GM10248 (cell line): ENCODE data around the gene PPM1G.

Experiments used
- CTCF ChIA-PET: fragments of 300-600 bp; sonication (Branson Sonifier 250); formaldehyde crosslinking; extraction: SDS; loops from one replicate; lab custom pipeline; 2021; ENCODE audit warnings: antibody characterized with exemption; lab: Yijun Ruan, JAX
- POLR2A ChIA-PET: fragments of 350-650 bp; sonication (Branson Sonifier 250); formaldehyde crosslinking; extraction: SDS; loops from one replicate; lab custom pipeline; 2020; ENCODE audit warnings: antibody characterized with exemption; lab: Yijun Ruan, JAX
- DNase-seq: peaks from one replicate; pipeline ENCODE4 v3.0.0; 2012; ENCODE audit errors: extremely low spot score
- CTCF ChIP-seq: IDR thresholded peaks from 2 replicates; pipeline ENCODE4 v1.5.1; 2012; ENCODE audit warnings: mild to moderate bottlenecking, low read depth; ENCODE audit errors: extremely low read depth, missing control alignments, control extremely low read depth

The PPM1G gene

GRCh38 chr2:27398962-27399361, 10.4 kb downstream of the PPM1G start:
- POLR2A ChIA-PET = no interaction called here
- TF ChIP-seq CTCF = no peak
- CTCF ChIA-PET = interaction anchor here (1.0 to 1.3 kb wide), 3 partner anchors 11 to 22 kb away, joined by 3 read pairs; partner anchors contain the start of genes PPM1G and ZNF513
- DNase-seq = no peak

DNA sequence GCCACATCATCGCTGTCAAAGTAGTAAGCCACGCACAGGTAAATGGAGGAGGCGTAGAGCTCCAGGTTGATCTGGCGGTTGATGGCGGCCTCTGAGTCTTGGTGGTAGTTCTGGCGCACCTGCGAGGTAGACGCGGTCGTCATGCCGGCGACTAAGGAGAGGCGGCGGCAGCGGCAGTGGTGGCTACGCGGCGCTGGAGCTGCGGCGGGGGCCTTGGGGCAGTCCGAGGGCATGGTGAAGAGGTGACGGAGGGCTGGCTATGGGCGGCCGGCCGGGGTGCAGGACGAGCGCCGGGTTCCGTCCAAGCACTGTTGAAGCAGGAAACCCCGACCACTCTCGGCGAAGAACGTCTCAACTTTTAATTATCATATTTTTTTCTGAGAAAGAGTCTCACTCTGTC, 16.2 kb downstream of the PPM1G start:
- DNase-seq = no peak
- CTCF ChIA-PET = interaction anchor here (1.3 kb wide), 1 partner anchor 38 kb away, joined by 3 read pairs; no protein-coding TSS in a partner anchor
- TF ChIP-seq CTCF = no peak
- POLR2A ChIA-PET = no interaction called here

DNA sequence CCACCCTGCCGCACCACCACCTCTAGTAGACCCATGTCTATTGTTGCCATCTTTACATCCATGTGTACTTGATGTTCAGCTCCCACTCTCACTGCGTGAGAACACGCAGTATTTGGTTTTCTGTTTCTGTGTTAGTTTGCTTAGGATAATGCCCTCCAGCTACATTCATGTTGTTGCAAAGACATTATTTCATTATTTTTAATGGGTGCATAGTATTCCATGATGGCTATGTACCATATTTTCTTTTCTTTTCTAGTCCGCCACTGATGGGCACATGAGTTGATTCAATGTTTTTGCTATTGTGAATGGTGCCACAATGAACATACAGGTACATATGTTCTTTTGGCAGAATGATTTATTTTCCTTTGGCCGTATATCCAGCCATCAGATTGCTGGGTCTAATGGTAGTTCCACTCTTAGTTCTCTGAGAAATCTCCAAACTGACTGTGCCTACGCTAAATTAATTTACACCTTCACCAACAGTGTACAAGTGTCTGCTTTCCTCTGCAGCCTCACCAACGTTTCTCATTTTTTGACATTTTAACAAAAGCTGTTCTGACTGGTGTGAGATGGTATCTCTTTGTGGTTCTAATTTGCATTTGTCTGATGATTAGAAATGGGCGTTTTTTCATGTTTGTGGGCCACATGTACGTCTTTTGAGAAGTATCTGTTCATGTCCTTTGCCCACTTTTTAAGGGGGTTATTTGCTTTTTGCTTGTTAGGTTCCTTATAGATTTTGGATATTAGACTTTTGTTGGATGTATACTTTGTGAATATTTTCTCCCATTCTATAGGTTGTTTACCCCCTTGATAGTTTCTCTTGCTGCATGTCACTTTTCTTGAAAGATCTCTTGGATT, 18.3 kb downstream of the PPM1G start:
- no peak for DNase-seq
- CTCF ChIA-PET = interaction anchor here (1.0 kb wide), 1 partner anchor 41 kb away, joined by 3 read pairs; no protein-coding TSS in a partner anchor
- TF ChIP-seq CTCF = no peak
- POLR2A ChIA-PET = no interaction called here

GRCh38 chr2:27381577-27382181, 27.7 kb downstream of the PPM1G start:
- ChIA-PET POLR2A (interaction anchor here (2.0 kb wide), 1 partner anchor 11 kb away, joined by 7 read pairs; the partner anchor contains the start of gene SNX17), CTCF (interaction anchor here (1.3 to 2.4 kb wide), 2 partner anchors 10 to 18 kb away, joined by 3 to 13 read pairs; partner anchors contain the start of gene SNX17)
- no peak for TF ChIP-seq CTCF
- no peak for DNase-seq

- TF ChIP-seq CTCF = no peak
- CTCF ChIA-PET = interaction anchor here (1.0 to 2.4 kb wide), 5 partner anchors 9 to 24 kb away, joined by 3 to 13 read pairs (median 3); partner anchors contain the start of genes EIF2B4 and SNX17
- POLR2A ChIA-PET = interaction anchor here (0.5 to 2.0 kb wide), 3 partner anchors 10 to 29 kb away, joined by 4 to 7 read pairs (median 5); partner anchors contain the start of genes PPM1G and SNX17
- peak; percentile 95 for DNase-seq
Measured at GRCh38 chr2:27380626-27381545, 28.5 kb downstream of the PPM1G start, which contains the start of gene ZNF513. Gene ZNF513, minus strand, starts transcription at chr2:27380734. Its CDS starts 208 bp downstream, at chr2:27380526.
